Activated T-helper 2 cell treated with anti-CD3 and anti-CD28 coated beads, Interferon-gamma antibody, Interleukin-2, Interleukin-4, amounts not matched to agents 10 μg/mL and 5 μg/mL and 100 μg/mL, durations not matched to agents 14 hours and 24 hours and 36 hours (primary cell): ENCODE results near the gene CTNNA2. TPM values are rescaled to one million over a fixed set of nuclear protein-coding genes. Genes with fewer than 3 reads are reported as not detected.

ENCODE experiments used
- DNase-seq: peaks from one replicate; pipeline ENCODE4 v3.0.0; 2021; ENCODE audit warnings: low spot score
- H3K27ac Mint-ChIP-seq: one replicate; pipeline ENCODE4 v1.8.0; 2021; ENCODE audit warnings: mixed read lengths
- H3K27me3 Mint-ChIP-seq: one replicate; pipeline ENCODE4 v1.8.0; 2021; ENCODE audit warnings: low read depth, mixed read lengths
- H3K36me3 Mint-ChIP-seq: one replicate; pipeline ENCODE4 v1.8.0; 2021; ENCODE audit warnings: low read depth, mixed read lengths
- H3K4me1 Mint-ChIP-seq: one replicate; pipeline ENCODE4 v1.8.0; 2021; ENCODE audit warnings: low read depth, mixed read lengths
- H3K4me3 Mint-ChIP-seq: one replicate; pipeline ENCODE4 v1.8.0; 2021; ENCODE audit warnings: low read depth, mild to moderate bottlenecking, moderate library complexity, mixed read lengths
- H3K9me3 Mint-ChIP-seq: one replicate; pipeline ENCODE4 v1.8.0; 2021; ENCODE audit warnings: mixed read lengths
- intact Hi-C: fragments of 100-400 bp; cut with micrococcal nuclease; formaldehyde crosslinking; loops from one replicate; pipeline ENCODE4 v1.15.1; 2023
- total RNA-seq: library from RNA; stranded (reverse); gene quantifications from 2 replicates; pipeline ENCODE4 v1.2.3, GENCODE V29; 2022

Gene CTNNA2
- total RNA-seq, 1 donor from 2014 or later: not detected

GRCh38 chr2:79721966-79722365, 209.1 kb downstream of the CTNNA2 start:
- Mint-ChIP-seq H3K36me3 (no peaks in the 10 kb centered on the region), H3K9me3 (peaks cover 26% of the 10 kb centered on the region), H3K4me1 (no peaks in the 10 kb centered on the region), H3K27me3 (no peaks in the 10 kb centered on the region), H3K4me3 (no peak overlapping the region), H3K27ac (no peak overlapping the region)
- intact Hi-C loops: no loop called here
- no peak for DNase-seq

GRCh38 chr2:79723830-79724229, 211.0 kb downstream of the CTNNA2 start:
- H3K36me3 Mint-ChIP-seq: no peaks in the 10 kb centered on the region
- peaks cover 26% of the 10 kb centered on the region for H3K9me3 Mint-ChIP-seq
- no peak for DNase-seq
- no peak overlapping the region for H3K27ac Mint-ChIP-seq
- no peak overlapping the region for H3K4me3 Mint-ChIP-seq
- no peaks in the 10 kb centered on the region for H3K4me1 Mint-ChIP-seq
- no peaks in the 10 kb centered on the region for H3K27me3 Mint-ChIP-seq
- intact Hi-C loops: no loop called here

GRCh38 chr2:79729532-79729931, 216.7 kb downstream of the CTNNA2 start:
- intact Hi-C loops: no loop called here
- DNase-seq: no peak
- H3K4me3 Mint-ChIP-seq: no peak overlapping the region
- H3K27ac Mint-ChIP-seq: no peak overlapping the region
- H3K9me3 Mint-ChIP-seq: peaks cover 14% of the 10 kb centered on the region
- no peaks in the 10 kb centered on the region for H3K4me1 Mint-ChIP-seq
- H3K27me3 Mint-ChIP-seq: no peaks in the 10 kb centered on the region
- H3K36me3 Mint-ChIP-seq: no peaks in the 10 kb centered on the region

GRCh38 chr2:79734518-79734917, 221.7 kb downstream of the CTNNA2 start:
- Mint-ChIP-seq H3K4me3 (no peak overlapping the region), H3K27ac (no peak overlapping the region), H3K36me3 (no peaks in the 10 kb centered on the region), H3K4me1 (no peaks in the 10 kb centered on the region), H3K9me3 (peaks cover 14% of the 10 kb centered on the region), H3K27me3 (no peaks in the 10 kb centered on the region)
- DNase-seq: no peak
- intact Hi-C loops: no loop called here

- no peak for DNase-seq
- Mint-ChIP-seq H3K9me3 (peaks cover 23% of the 10 kb centered on the region), H3K4me3 (no peak overlapping the region), H3K27me3 (no peaks in the 10 kb centered on the region), H3K36me3 (no peaks in the 10 kb centered on the region), H3K4me1 (no peaks in the 10 kb centered on the region), H3K27ac (no peak overlapping the region)
- intact Hi-C loops: no loop called here
These were observed 228.1 kb downstream of the CTNNA2 start for GRCh38 chr2:79740879-79741443.

GRCh38 chr2:79750321-79750720, 237.5 kb downstream of the CTNNA2 start:
- Mint-ChIP-seq H3K4me1 (no peaks in the 10 kb centered on the region), H3K9me3 (peaks cover 34% of the 10 kb centered on the region), H3K36me3 (no peaks in the 10 kb centered on the region), H3K4me3 (no peak overlapping the region), H3K27ac (no peak overlapping the region), H3K27me3 (no peaks in the 10 kb centered on the region)
- DNase-seq: no peak
- intact Hi-C loops: no loop called here

GRCh38 chr2:79757526-79757925, 244.7 kb downstream of the CTNNA2 start:
- H3K4me1 Mint-ChIP-seq: no peaks in the 10 kb centered on the region
- peaks cover 19% of the 10 kb centered on the region for H3K9me3 Mint-ChIP-seq
- H3K27me3 Mint-ChIP-seq: no peaks in the 10 kb centered on the region
- intact Hi-C loops: no loop called here
- H3K27ac Mint-ChIP-seq: no peak overlapping the region
- no peak for DNase-seq
- no peak overlapping the region for H3K4me3 Mint-ChIP-seq
- H3K36me3 Mint-ChIP-seq: no peaks in the 10 kb centered on the region

- H3K9me3 Mint-ChIP-seq: peaks cover 15% of the 10 kb centered on the region
- no peak for DNase-seq
- H3K36me3 Mint-ChIP-seq: no peaks in the 10 kb centered on the region
- intact Hi-C loops: no loop called here
- no peaks in the 10 kb centered on the region for H3K27me3 Mint-ChIP-seq
- no peak overlapping the region for H3K27ac Mint-ChIP-seq
- H3K4me1 Mint-ChIP-seq: no peaks in the 10 kb centered on the region
- H3K4me3 Mint-ChIP-seq: no peak overlapping the region
These were observed 245.2 kb downstream of the CTNNA2 start for GRCh38 chr2:79758042-79758441.

- no peaks in the 10 kb centered on the region for H3K27me3 Mint-ChIP-seq
- peaks cover 13% of the 10 kb centered on the region for H3K9me3 Mint-ChIP-seq
- intact Hi-C loops: no loop called here
- H3K36me3 Mint-ChIP-seq: no peaks in the 10 kb centered on the region
- no peaks in the 10 kb centered on the region for H3K4me1 Mint-ChIP-seq
- no peak overlapping the region for H3K27ac Mint-ChIP-seq
- H3K4me3 Mint-ChIP-seq: no peak overlapping the region
- no peak for DNase-seq
These were observed 246.0 kb downstream of the CTNNA2 start for GRCh38 chr2:79758749-79759282.

- H3K4me1 Mint-ChIP-seq: no peaks in the 10 kb centered on the region
- intact Hi-C loops: no loop called here
- H3K36me3 Mint-ChIP-seq: no peaks in the 10 kb centered on the region
- peaks cover 21% of the 10 kb centered on the region for H3K9me3 Mint-ChIP-seq
- DNase-seq: no peak
- H3K27ac Mint-ChIP-seq: no peak overlapping the region
- no peak overlapping the region for H3K4me3 Mint-ChIP-seq
- no peaks in the 10 kb centered on the region for H3K27me3 Mint-ChIP-seq
These were observed 258.1 kb downstream of the CTNNA2 start for GRCh38 chr2:79770926-79771325.

GRCh38 chr2:79771493-79771892, 258.6 kb downstream of the CTNNA2 start:
- no peaks in the 10 kb centered on the region for H3K27me3 Mint-ChIP-seq
- no peak overlapping the region for H3K27ac Mint-ChIP-seq
- H3K9me3 Mint-ChIP-seq: peaks cover 21% of the 10 kb centered on the region
- intact Hi-C loops: no loop called here
- H3K4me3 Mint-ChIP-seq: no peak overlapping the region
- H3K4me1 Mint-ChIP-seq: no peaks in the 10 kb centered on the region
- no peak for DNase-seq
- no peaks in the 10 kb centered on the region for H3K36me3 Mint-ChIP-seq

- H3K4me1 Mint-ChIP-seq: no peaks in the 10 kb centered on the region
- H3K36me3 Mint-ChIP-seq: no peaks in the 10 kb centered on the region
- peaks cover 13% of the 10 kb centered on the region for H3K9me3 Mint-ChIP-seq
- intact Hi-C loops: no loop called here
- H3K4me3 Mint-ChIP-seq: no peak overlapping the region
- H3K27me3 Mint-ChIP-seq: no peaks in the 10 kb centered on the region
- H3K27ac Mint-ChIP-seq: no peak overlapping the region
- DNase-seq: no peak
These were observed 261.2 kb downstream of the CTNNA2 start for GRCh38 chr2:79774016-79774415.

- intact Hi-C loops: no loop called here
- Mint-ChIP-seq H3K27me3 (no peaks in the 10 kb centered on the region), H3K9me3 (peaks cover 14% of the 10 kb centered on the region), H3K27ac (no peak overlapping the region), H3K4me3 (no peak overlapping the region), H3K4me1 (no peaks in the 10 kb centered on the region), H3K36me3 (no peaks in the 10 kb centered on the region)
- no peak for DNase-seq
These were observed 263.6 kb downstream of the CTNNA2 start for GRCh38 chr2:79776461-79776860.

GRCh38 chr2:79780781-79781180, 267.9 kb downstream of the CTNNA2 start:
- intact Hi-C loops: no loop called here
- H3K4me1 Mint-ChIP-seq: no peaks in the 10 kb centered on the region
- peaks cover 22% of the 10 kb centered on the region for H3K9me3 Mint-ChIP-seq
- DNase-seq: no peak
- H3K27me3 Mint-ChIP-seq: no peaks in the 10 kb centered on the region
- H3K4me3 Mint-ChIP-seq: no peak overlapping the region
- H3K27ac Mint-ChIP-seq: no peak overlapping the region
- H3K36me3 Mint-ChIP-seq: no peaks in the 10 kb centered on the region
